ENCODE results near the gene CD300LD. TPM values are rescaled to one million over a fixed set of nuclear protein-coding genes. Genes with fewer than 3 reads are reported as not detected.
"Not testable (repeated sequence)": the region's sequence is repeated elsewhere in the genome, so short reads cannot be mapped to it uniquely, and the experiment has no call there.

Gene CD300LD
- total RNA-seq, 2 donors from 2014 or later = not detected

DNA sequence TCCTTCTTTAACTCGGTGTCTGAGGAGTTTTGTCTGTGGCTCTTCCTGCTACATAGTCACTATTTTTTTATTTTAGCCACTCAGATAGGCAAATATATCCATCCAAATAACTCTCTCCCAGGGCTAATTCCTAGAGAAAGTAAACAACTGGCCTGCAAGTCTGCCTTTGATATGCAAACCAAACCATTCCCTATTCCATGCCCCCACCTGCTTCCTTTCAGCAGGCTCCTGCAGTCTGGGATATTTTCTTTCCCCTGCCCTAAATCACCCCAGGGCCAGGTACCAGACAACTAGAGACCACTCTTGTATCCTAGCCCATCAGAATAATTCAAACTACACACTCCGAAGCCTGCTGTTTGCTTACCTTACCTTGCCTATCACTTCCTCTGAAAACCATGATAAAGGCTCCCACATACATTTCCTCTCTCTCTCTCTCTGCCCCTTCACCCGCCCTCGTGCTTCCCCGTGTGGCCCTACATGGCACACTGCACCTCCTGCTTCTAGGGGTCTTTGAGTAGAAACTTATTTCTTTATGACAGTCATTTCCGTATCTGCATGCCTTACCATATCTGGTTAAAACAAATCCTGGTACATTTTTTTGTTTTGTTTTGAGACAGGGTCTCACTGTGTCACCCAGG is 33.1 kb downstream of the CD300LD start:
- Mint-ChIP-seq H3K27ac (no peak overlapping the region), H3K4me1 (peaks cover 21% of the 10 kb centered on the region), H3K27me3 (peaks cover 27% of the 10 kb centered on the region), H3K36me3 (ENCODE audit: low read depth) (peaks cover 13% of the 10 kb centered on the region), H3K4me3 (peak overlapping the region; percentile 55)
- DNase-seq (no peak), ATAC-seq (no peak)
- no peaks in the 10 kb centered on the region for H3K9me3 ChIP-seq (ENCODE audit: control insufficient read depth, low read length, poor library complexity, severe bottlenecking)

- Mint-ChIP-seq H3K36me3 (ENCODE audit: low read depth) (peaks cover 11% of the 10 kb centered on the region), H3K27me3 (peaks cover 21% of the 10 kb centered on the region), H3K4me1 (peaks cover 19% of the 10 kb centered on the region)
- not testable (repeated sequence) for H3K4me3 Mint-ChIP-seq; DNase-seq; H3K9me3 ChIP-seq (ENCODE audit: control insufficient read depth, low read length, poor library complexity, severe bottlenecking); ATAC-seq; H3K27ac Mint-ChIP-seq
Measured at GRCh38 chr17:74558402-74558801, 33.7 kb downstream of the CD300LD start.

- no peak for DNase-seq
- H3K4me3 Mint-ChIP-seq = no peak overlapping the region
- peaks cover 8% of the 10 kb centered on the region for H3K4me1 Mint-ChIP-seq
Measured at GRCh38 chr17:74555427-74555940, 36.6 kb downstream of the CD300LD start.

DNA sequence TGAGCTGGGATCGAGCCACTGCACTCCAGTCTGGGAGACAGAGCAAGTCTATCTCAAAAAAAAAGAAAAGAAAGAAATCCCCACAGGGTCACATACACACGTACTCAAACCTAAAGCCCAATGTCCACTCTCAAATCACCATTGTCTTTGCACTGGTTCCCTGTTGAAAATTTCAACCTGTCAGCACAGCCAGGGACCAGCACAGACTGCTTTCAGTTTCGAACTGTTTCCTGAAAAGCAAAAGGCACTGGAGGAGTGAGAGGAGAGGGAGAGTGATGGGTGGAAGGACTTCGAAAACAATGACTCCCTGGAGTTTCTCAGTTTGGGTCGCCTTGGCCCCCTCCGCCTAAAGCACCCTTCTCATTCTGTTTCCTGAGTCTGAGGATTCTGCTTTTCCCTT is 37.2 kb downstream of the CD300LD start:
- Mint-ChIP-seq H3K4me3 (no peak overlapping the region), H3K4me1 (peaks cover 8% of the 10 kb centered on the region), H3K27ac (no peak overlapping the region), H3K36me3 (ENCODE audit: low read depth) (peaks cover 4% of the 10 kb centered on the region), H3K27me3 (peaks cover 24% of the 10 kb centered on the region)
- ATAC-seq = no peak
- no peaks in the 10 kb centered on the region for H3K9me3 ChIP-seq (ENCODE audit: control insufficient read depth, low read length, poor library complexity, severe bottlenecking)
- no peak for DNase-seq

More at GRCh38 chr17:74555427-74555940, 36.6 kb downstream of the CD300LD start:
- Mint-ChIP-seq H3K27me3 (peaks cover 19% of the 10 kb centered on the region), H3K27ac (no peak overlapping the region), H3K36me3 (ENCODE audit: low read depth) (peaks cover 4% of the 10 kb centered on the region)
- ATAC-seq = no peak
- H3K9me3 ChIP-seq (ENCODE audit: control insufficient read depth, low read length, poor library complexity, severe bottlenecking) = no peaks in the 10 kb centered on the region

- Mint-ChIP-seq H3K4me3 (no peak overlapping the region), H3K27ac (no peak overlapping the region), H3K36me3 (ENCODE audit: low read depth) (peaks cover 4% of the 10 kb centered on the region), H3K27me3 (peaks cover 49% of the 10 kb centered on the region), H3K4me1 (peaks cover 8% of the 10 kb centered on the region)
- ATAC-seq (no peak), DNase-seq (no peak)
- H3K9me3 ChIP-seq (ENCODE audit: control insufficient read depth, low read length, poor library complexity, severe bottlenecking) = no peaks in the 10 kb centered on the region
Measured at GRCh38 chr17:74552037-74552436, 40.0 kb downstream of the CD300LD start.

DNA sequence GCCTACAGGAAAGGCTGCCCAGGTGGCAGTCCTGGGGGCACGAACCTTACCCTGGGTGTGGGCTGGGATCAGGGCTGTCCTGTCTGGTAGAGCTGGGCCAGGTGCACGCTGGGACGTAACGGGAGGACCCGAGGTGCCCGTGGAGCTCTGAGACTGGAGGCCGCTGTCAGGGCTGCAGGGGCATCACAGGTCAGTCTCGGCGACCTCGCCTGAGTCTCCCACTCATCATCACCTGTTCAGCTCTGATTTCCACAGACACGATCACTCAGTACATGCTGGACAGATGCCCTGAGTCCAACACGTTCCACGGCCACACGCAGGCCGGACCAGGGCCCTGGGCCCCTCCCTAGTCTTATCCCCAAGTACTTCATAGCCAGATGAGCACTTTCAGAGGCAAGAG is 41.5 kb downstream of the CD300LD start:
- peaks cover 49% of the 10 kb centered on the region for H3K27me3 Mint-ChIP-seq
- ATAC-seq = no peak
- H3K36me3 Mint-ChIP-seq (ENCODE audit: low read depth) = no peaks in the 10 kb centered on the region
- peaks cover 8% of the 10 kb centered on the region for H3K4me1 Mint-ChIP-seq
- no peak overlapping the region for H3K4me3 Mint-ChIP-seq
- DNase-seq = no peak
- H3K9me3 ChIP-seq (ENCODE audit: control insufficient read depth, low read length, poor library complexity, severe bottlenecking) = no peaks in the 10 kb centered on the region
- no peak overlapping the region for H3K27ac Mint-ChIP-seq

GRCh38 chr17:74549343-74549742 is 42.7 kb downstream of the CD300LD start:
- ATAC-seq (no peak), DNase-seq (no peak)
- H3K9me3 ChIP-seq (ENCODE audit: control insufficient read depth, low read length, poor library complexity, severe bottlenecking) = no peaks in the 10 kb centered on the region
- Mint-ChIP-seq H3K36me3 (ENCODE audit: low read depth) (no peaks in the 10 kb centered on the region), H3K4me3 (no peak overlapping the region), H3K27ac (no peak overlapping the region), H3K27me3 (peaks cover 49% of the 10 kb centered on the region), H3K4me1 (peaks cover 10% of the 10 kb centered on the region)

- no peaks in the 10 kb centered on the region for H3K36me3 Mint-ChIP-seq (ENCODE audit: low read depth)
- peak overlapping the region; percentile 41 for H3K27ac Mint-ChIP-seq
- H3K4me3 Mint-ChIP-seq = no peak overlapping the region
- H3K4me1 Mint-ChIP-seq = peaks cover 10% of the 10 kb centered on the region
- no peaks in the 10 kb centered on the region for H3K9me3 ChIP-seq (ENCODE audit: control insufficient read depth, low read length, poor library complexity, severe bottlenecking)
- ATAC-seq (no peak), DNase-seq (no peak)
- peaks cover 50% of the 10 kb centered on the region for H3K27me3 Mint-ChIP-seq
Measured at GRCh38 chr17:74547736-74548135, 44.3 kb downstream of the CD300LD start.

GRCh38 chr17:74547264-74547663 is 44.8 kb downstream of the CD300LD start:
- Mint-ChIP-seq H3K36me3 (ENCODE audit: low read depth) (no peaks in the 10 kb centered on the region), H3K27me3 (peaks cover 50% of the 10 kb centered on the region), H3K27ac (peak overlapping the region; percentile 41), H3K4me3 (no peak overlapping the region), H3K4me1 (peaks cover 12% of the 10 kb centered on the region)
- no peak for DNase-seq
- no peaks in the 10 kb centered on the region for H3K9me3 ChIP-seq (ENCODE audit: control insufficient read depth, low read length, poor library complexity, severe bottlenecking)
- ATAC-seq = no peak

- Mint-ChIP-seq H3K4me1 (peaks cover 12% of the 10 kb centered on the region), H3K27me3 (peaks cover 50% of the 10 kb centered on the region), H3K4me3 (no peak overlapping the region), H3K27ac (no peak overlapping the region), H3K36me3 (ENCODE audit: low read depth) (no peaks in the 10 kb centered on the region)
- ATAC-seq = no peak
- H3K9me3 ChIP-seq (ENCODE audit: control insufficient read depth, low read length, poor library complexity, severe bottlenecking) = no peaks in the 10 kb centered on the region
- DNase-seq = no peak
Measured at GRCh38 chr17:74546586-74546985, 45.5 kb downstream of the CD300LD start.

GRCh38 chr17:74545843-74546230 is 46.2 kb downstream of the CD300LD start, which contains the start of gene CD300C:
Gene CD300C, minus strand, starts transcription at chr17:74546115. Its CDS starts 333 bp downstream, at chr17:74545782.
- Mint-ChIP-seq H3K4me3 (no peak within 1 kb of the TSS), H3K27ac (no peak within 1 kb of the TSS), H3K4me1 (peaks cover 12% of the 10 kb centered on the region), H3K36me3 (ENCODE audit: low read depth) (no peaks in the 10 kb centered on the region), H3K27me3 (peaks cover 48% of the 10 kb centered on the region)
- no peaks in the 10 kb centered on the region for H3K9me3 ChIP-seq (ENCODE audit: control insufficient read depth, low read length, poor library complexity, severe bottlenecking)
- no peak for DNase-seq
- ATAC-seq = peak; percentile 58

GRCh38 chr17:74544991-74545842 is 46.9 kb downstream of the CD300LD start:
- no peak overlapping the region for H3K27ac Mint-ChIP-seq
- H3K27me3 Mint-ChIP-seq = peaks cover 48% of the 10 kb centered on the region
- H3K36me3 Mint-ChIP-seq (ENCODE audit: low read depth) = no peaks in the 10 kb centered on the region
- ATAC-seq (no peak), DNase-seq (no peak)
- H3K4me3 Mint-ChIP-seq = no peak overlapping the region
- H3K4me1 Mint-ChIP-seq = peaks cover 12% of the 10 kb centered on the region
- H3K9me3 ChIP-seq (ENCODE audit: control insufficient read depth, low read length, poor library complexity, severe bottlenecking) = no peaks in the 10 kb centered on the region

DNA sequence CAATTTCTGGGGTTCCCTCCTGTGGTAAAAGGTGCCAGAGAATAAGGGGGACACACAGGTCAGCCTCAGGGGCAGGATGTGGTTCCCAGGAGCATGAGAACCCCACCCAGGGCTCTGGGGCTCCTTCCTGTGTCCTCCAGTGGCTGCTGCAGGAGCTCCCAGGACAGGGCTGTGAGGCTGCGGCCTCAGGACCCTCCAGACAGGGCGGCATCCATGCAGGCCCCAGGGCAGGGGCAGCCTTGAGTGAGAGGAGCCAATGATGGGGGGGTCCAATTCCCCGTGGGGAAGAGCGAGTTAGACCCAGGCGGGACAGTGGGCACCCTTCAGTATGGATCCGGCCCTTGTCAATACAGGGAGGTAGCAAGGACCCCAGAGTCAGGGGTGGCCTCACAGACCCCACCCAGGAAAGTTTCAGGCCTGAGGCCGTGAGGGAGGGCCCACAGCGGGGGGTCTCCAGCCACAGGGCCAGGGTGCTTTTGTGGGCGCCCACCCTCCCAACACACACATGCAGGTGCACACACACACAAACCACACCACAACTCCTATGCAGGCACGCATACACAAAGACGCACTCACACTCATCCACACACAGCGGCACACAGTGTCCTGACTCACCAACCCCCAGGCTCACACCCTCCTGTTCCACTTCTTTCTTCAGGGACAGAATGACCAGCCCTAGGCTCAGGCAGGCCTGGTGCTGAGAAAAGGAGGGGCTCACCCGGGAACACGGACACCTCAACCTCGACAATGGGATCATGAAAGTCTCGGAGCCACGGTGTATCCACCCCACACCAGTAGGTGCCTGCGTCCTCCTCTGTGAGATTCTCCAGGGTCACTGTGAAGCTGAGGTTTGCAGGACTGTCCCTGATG is 48.0 kb downstream of the CD300LD start:
- H3K27me3 Mint-ChIP-seq = peaks cover 50% of the 10 kb centered on the region
- no peak overlapping the region for H3K4me3 Mint-ChIP-seq
- H3K27ac Mint-ChIP-seq = no peak overlapping the region
- no peak for ATAC-seq
- no peaks in the 10 kb centered on the region for H3K9me3 ChIP-seq (ENCODE audit: control insufficient read depth, low read length, poor library complexity, severe bottlenecking)
- H3K36me3 Mint-ChIP-seq (ENCODE audit: low read depth) = no peaks in the 10 kb centered on the region
- H3K4me1 Mint-ChIP-seq = peaks cover 15% of the 10 kb centered on the region
- no peak for DNase-seq
